Lung (tissue), 12 donors: Measurements from ENCODE around the gene CA12. TPM values are rescaled to one million over a fixed set of nuclear protein-coding genes. Genes with fewer than 3 reads are reported as not detected.

Source experiments
- ATAC-seq: fragments of 200-7000 bp; cut with Tn5 transposase; one replicate; pipeline ENCODE4 v1.9.1; 2020; ENCODE audit warnings: moderate number of reproducible peaks; ENCODE audit not compliant: insufficient read depth, low FRiP score
- DNase-seq, 3 donors: peaks; one replicate each; pipeline ENCODE4 v3.0.0-alpha.2; 2013 to 2017
- H3K27ac ChIP-seq, 2 donors: one replicate each; pipeline ENCODE4 v1.5.1; 2013; ENCODE audit warnings: mild to moderate bottlenecking in 2 of 2, moderate library complexity in 2 of 2, control low read depth in 1 of 2, inconsistent platforms in 1 of 2, low read depth in 1 of 2, low read length in 1 of 2
- H3K27me3 ChIP-seq, 3 donors: one replicate each; pipeline ENCODE4 v1.5.1; 2013; ENCODE audit warnings: low read length in 2 of 3; ENCODE audit not compliant: control insufficient read depth in 3 of 3, insufficient read depth in 3 of 3
- H3K36me3 ChIP-seq, 4 donors: one replicate each; pipeline ENCODE4 v1.5.1; 2013; ENCODE audit warnings: low read length in 4 of 4, mild to moderate bottlenecking in 1 of 4, moderate library complexity in 1 of 4; ENCODE audit not compliant: control insufficient read depth in 4 of 4, insufficient read depth in 4 of 4
- H3K4me1 ChIP-seq, 5 donors: one replicate each; pipeline ENCODE4 v1.5.1; 2013; ENCODE audit warnings: low read length in 5 of 5, mild to moderate bottlenecking in 2 of 5, moderate library complexity in 1 of 5; ENCODE audit not compliant: control insufficient read depth in 5 of 5, insufficient read depth in 5 of 5
- H3K4me3 ChIP-seq: one replicate; pipeline ENCODE4 v1.5.1; 2013; ENCODE audit warnings: mild to moderate bottlenecking, control low read depth, moderate library complexity
- H3K9ac ChIP-seq, 2 donors: one replicate each; pipeline ENCODE4 v1.5.1; 2013; ENCODE audit warnings: low read length in 2 of 2, control low read depth in 1 of 2; ENCODE audit not compliant: insufficient read depth in 1 of 2
- H3K9me3 ChIP-seq, 4 donors: one replicate each; pipeline ENCODE4 v1.5.1; 2013; ENCODE audit warnings: low read length in 3 of 4, mild to moderate bottlenecking in 1 of 4, moderate library complexity in 1 of 4; ENCODE audit not compliant: control insufficient read depth in 4 of 4, insufficient read depth in 3 of 4
- CTCF ChIP-seq: IDR thresholded peaks from 2 replicates; pipeline ENCODE4 v1.5.1; 2012; ENCODE audit warnings: mild to moderate bottlenecking; ENCODE audit errors: control extremely low read depth, extremely low read depth
- WGBS, 2 donors: extraction: QIAGEN DNeasy Blood & Tissue Kit; methylation state at CpG; one replicate each; pipeline ENCODE4 v1.1.7; 2013; 5-methylcytosine and 5-hydroxymethylcytosine counted together
- polyA plus RNA-seq, 2 donors: library from polyadenylated mRNA; stranded (reverse); fragments of 200-250 nt; gene quantifications; one replicate each; pipeline ENCODE4 v1.2.1, GENCODE V29; 2013
- total RNA-seq, 2 donors: library from RNA; depleted of rRNA in 1 of 2; stranded (reverse); fragments of >200 nt in 1 of 2; gene quantifications; one replicate each; pipeline ENCODE4 v1.2.1, GENCODE V29; 2014 to 2021
- donor health status: control.
- donor health status: control.
- donor health status: Bipolar disorder and iron deficiency.
- donor health status: healthy.
- donor health status: DM: yes; HTN: yes; CAD: no.

The CA12 gene
- total and polyA plus RNA-seq, 4 donors: 2.2 to 46.8 (median 5.8) TPM

- Histone ChIP-seq H3K4me1 (peaks cover 0 to 4% (median 0%) of the 10 kb centered on the region in 5 donors), H3K27me3 (no peaks in the 10 kb centered on the region), H3K36me3 (no peaks in the 10 kb centered on the region), H3K9me3 (no peaks in the 10 kb centered on the region), H3K4me3 (no peak overlapping the region), H3K27ac (no peak overlapping the region), H3K9ac (no peak overlapping the region)
- 88 to 92% methylated on average over 2 of the region's 2 CpGs for WGBS, 2 donors
- DNase-seq: no peak
- no peak for ATAC-seq
- no peak for TF ChIP-seq CTCF
Measured at GRCh38 chr15:63401078-63401477, 19.4 kb upstream of the CA12 start.

GRCh38 chr15:63398456-63398855 is 16.8 kb upstream of the CA12 start:
- H3K9me3 ChIP-seq: no peaks in the 10 kb centered on the region
- TF ChIP-seq CTCF: no peak
- no peak for ATAC-seq
- DNase-seq: no peak
- no peaks in the 10 kb centered on the region for H3K27me3 ChIP-seq
- no peak overlapping the region for H3K27ac ChIP-seq
- no peaks in the 10 kb centered on the region for H3K36me3 ChIP-seq
- no peak overlapping the region for H3K4me3 ChIP-seq
- no peak overlapping the region for H3K9ac ChIP-seq
- peaks cover 0 to 4% (median 0%) of the 10 kb centered on the region in 5 donors for H3K4me1 ChIP-seq
- 84 to 88% methylated on average over 2 of the region's 2 CpGs for WGBS, 2 donors

GRCh38 chr15:63396152-63396928 is 14.7 kb upstream of the CA12 start:
- 68 to 84% methylated on average over 8 of the region's 8 CpGs for WGBS, 2 donors
- H3K9ac ChIP-seq: no peak overlapping the region
- no peak overlapping the region for H3K4me3 ChIP-seq
- DNase-seq (peak in 1 of 3 donors; percentile 44), ATAC-seq (peak; percentile 61)
- no peaks in the 10 kb centered on the region for H3K36me3 ChIP-seq
- no peaks in the 10 kb centered on the region for H3K27me3 ChIP-seq
- H3K9me3 ChIP-seq: no peaks in the 10 kb centered on the region
- no peak overlapping the region for H3K27ac ChIP-seq
- H3K4me1 ChIP-seq: no peaks in the 10 kb centered on the region
- no peak for TF ChIP-seq CTCF
